Bronchial epithelial cell (primary cell): Measurements from ENCODE around the gene FAM78B. TPM values are rescaled to one million over a fixed set of nuclear protein-coding genes. Genes with fewer than 3 reads are reported as not detected.

Experiments
- DNase-seq: peaks from one replicate; pipeline ENCODE4 v3.0.0-alpha.2; 2010; ENCODE audit warnings: low read depth
- FAIRE-seq: peaks from 2 replicates; lab custom pipeline; 2011; peaks lifted over from hg19 to GRCh38; lab: Jason Lieb, UNC
- H3K27me3 ChIP-seq: 2 replicates; pipeline ENCODE4 v1.5.1; 2011; ENCODE audit warnings: low read length; ENCODE audit not compliant: control insufficient read depth, insufficient read depth
- H3K36me3 ChIP-seq: 2 replicates; pipeline ENCODE4 v1.5.1; 2011; ENCODE audit warnings: low read length; ENCODE audit not compliant: control insufficient read depth, insufficient read depth
- H3K4me3 ChIP-seq: 2 replicates; pipeline ENCODE4 v1.5.1; 2011; ENCODE audit warnings: mild to moderate bottlenecking, low read depth, low read length, control low read depth
- total RNA-seq: library from RNA; depleted of rRNA; stranded (reverse); fragments of >200 nt; gene quantifications from 2 replicates; pipeline ENCODE4 v1.2.1, GENCODE V29; 2014
- TF ChIP-seq, protein P1 (sequence below): IDR thresholded peaks from 2 replicates; pipeline ENCODE4 v1.5.1; 2011; ENCODE audit warnings: mild to moderate bottlenecking, moderate library complexity, low read length, control low read depth, inconsistent platforms; ENCODE audit not compliant: insufficient read depth, severe bottlenecking

The FAM78B gene
- total RNA-seq, 1 donor from 2014 or later, result 0.26 TPM

- TF ChIP-seq, protein P1, sequence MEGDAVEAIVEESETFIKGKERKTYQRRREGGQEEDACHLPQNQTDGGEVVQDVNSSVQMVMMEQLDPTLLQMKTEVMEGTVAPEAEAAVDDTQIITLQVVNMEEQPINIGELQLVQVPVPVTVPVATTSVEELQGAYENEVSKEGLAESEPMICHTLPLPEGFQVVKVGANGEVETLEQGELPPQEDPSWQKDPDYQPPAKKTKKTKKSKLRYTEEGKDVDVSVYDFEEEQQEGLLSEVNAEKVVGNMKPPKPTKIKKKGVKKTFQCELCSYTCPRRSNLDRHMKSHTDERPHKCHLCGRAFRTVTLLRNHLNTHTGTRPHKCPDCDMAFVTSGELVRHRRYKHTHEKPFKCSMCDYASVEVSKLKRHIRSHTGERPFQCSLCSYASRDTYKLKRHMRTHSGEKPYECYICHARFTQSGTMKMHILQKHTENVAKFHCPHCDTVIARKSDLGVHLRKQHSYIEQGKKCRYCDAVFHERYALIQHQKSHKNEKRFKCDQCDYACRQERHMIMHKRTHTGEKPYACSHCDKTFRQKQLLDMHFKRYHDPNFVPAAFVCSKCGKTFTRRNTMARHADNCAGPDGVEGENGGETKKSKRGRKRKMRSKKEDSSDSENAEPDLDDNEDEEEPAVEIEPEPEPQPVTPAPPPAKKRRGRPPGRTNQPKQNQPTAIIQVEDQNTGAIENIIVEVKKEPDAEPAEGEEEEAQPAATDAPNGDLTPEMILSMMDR, result no peak
- FAIRE-seq (no peak), DNase-seq (no peak)
- no peak overlapping the region for H3K4me3 ChIP-seq
- peaks cover 9% of the 10 kb centered on the region for H3K27me3 ChIP-seq
- H3K36me3 ChIP-seq, result no peaks in the 10 kb centered on the region
These were observed 2.2 kb downstream of the FAM78B start for GRCh38 chr1:166164646-166164994.

DNA sequence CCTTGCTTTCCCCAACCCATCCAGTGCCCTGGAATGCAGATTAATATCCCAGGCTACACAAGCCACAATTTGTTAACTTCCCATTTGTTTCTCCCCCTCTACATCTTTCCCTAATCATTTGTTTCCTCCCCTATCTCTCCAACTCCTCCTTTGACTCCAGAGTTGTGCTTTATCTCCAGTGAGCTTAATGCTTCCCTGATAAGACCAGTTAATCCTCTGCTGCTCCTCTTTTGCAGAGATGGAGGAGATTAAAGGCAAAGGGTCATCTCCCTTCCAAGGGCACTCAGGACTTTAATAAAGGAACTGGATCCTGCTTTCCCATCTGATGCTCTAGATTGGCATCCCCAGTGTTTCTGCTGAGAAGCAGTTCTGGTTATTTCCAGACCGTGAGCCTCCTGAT, 7.1 kb downstream of the FAM78B start:
- DNase-seq, result no peak
- H3K4me3 ChIP-seq, result no peak overlapping the region
- FAIRE-seq, result no peak
- peaks cover 6% of the 10 kb centered on the region for H3K27me3 ChIP-seq
- H3K36me3 ChIP-seq, result no peaks in the 10 kb centered on the region
- TF ChIP-seq, protein P1, result no peak

GRCh38 chr1:166156674-166157073, 10.1 kb downstream of the FAM78B start:
- Histone ChIP-seq H3K36me3 (no peaks in the 10 kb centered on the region), H3K27me3 (no peaks in the 10 kb centered on the region), H3K4me3 (no peak overlapping the region)
- no peak for DNase-seq
- no peak for FAIRE-seq
- TF ChIP-seq, protein P1, result no peak

DNA sequence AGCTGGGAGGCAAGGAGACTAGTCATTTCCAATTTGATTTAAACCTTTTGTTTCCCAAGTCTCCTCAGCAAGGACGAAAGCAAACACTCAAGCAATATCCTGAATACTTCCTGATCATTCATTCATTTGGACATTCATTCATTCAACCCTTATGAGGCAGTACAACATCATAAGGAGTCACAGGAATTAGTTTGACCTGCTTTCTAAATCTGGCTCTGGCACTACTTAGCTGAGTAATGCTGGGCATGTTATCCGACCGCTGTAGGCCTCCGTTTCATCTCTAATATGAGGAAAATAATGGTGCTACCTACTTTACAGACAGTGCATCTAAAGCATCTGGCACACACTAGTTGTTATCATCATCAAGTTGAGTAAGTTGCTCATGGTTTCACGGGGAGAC, 11.7 kb downstream of the FAM78B start:
- no peak for FAIRE-seq
- DNase-seq, result no peak
- TF ChIP-seq, protein P1, result no peak
- Histone ChIP-seq H3K4me3 (no peak overlapping the region), H3K27me3 (no peaks in the 10 kb centered on the region), H3K36me3 (no peaks in the 10 kb centered on the region)

DNA sequence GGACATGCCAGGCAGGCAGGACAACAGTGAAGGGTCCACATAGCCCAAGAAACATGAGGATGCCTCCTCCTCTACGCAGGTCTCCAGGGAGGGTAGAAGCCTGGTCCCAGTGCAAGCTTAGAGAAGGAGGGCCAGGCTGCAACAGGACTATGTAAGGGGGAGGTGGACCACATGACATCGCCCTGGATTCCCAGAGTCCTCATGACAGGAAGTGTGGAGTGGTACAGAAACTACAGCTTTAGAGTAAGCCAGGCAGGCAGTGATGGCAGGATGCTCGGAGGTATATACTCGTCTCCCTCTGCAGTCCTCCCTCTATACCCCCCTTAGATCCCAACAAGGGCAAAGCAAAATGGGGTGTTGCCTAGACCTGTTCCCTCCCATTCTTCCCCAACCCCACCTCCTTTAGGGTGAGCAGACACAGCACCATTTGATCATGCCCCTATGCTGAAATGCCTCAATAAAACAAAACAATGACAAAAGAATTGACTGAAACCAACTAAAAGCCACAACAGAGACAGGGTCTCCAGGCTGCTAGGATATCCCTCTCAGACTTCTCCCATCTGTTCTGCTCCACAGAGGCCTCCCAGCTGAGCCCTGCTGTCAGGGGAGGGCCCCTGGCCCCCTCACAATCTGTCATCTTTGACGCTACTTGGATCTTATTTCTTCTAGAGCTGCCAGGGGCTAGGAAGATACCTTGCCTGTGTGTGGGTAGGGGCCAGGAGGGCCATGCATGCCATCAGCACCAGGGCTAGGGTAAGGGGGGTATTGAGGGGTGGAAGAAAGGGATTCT, 13.1 kb downstream of the FAM78B start:
- FAIRE-seq, result peak; percentile 68
- Histone ChIP-seq H3K4me3 (no peak overlapping the region), H3K27me3 (no peaks in the 10 kb centered on the region), H3K36me3 (no peaks in the 10 kb centered on the region)
- no peak for DNase-seq
- TF ChIP-seq, protein P1, result no peak

- TF ChIP-seq, protein P1, result no peak
- DNase-seq, result no peak
- no peak overlapping the region for H3K4me3 ChIP-seq
- FAIRE-seq, result no peak
- no peaks in the 10 kb centered on the region for H3K27me3 ChIP-seq
- no peaks in the 10 kb centered on the region for H3K36me3 ChIP-seq
These were observed 13.8 kb downstream of the FAM78B start for GRCh38 chr1:166152978-166153377.
